GM18951 (cell line): ENCODE measurements around the gene POLRMT.
A peak's percentile ranks its signal among the peaks of the same experiment; 100 is the strongest.

ENCODE experiments used
- POLR2A ChIP-seq: IDR thresholded peaks from 4 replicates; pipeline ENCODE4 v1.6.1; 2011; ENCODE audit warnings: mild to moderate bottlenecking; ENCODE audit not compliant: insufficient read length, insufficient read depth; ENCODE audit errors: extremely low read depth
- in situ Hi-C: fragments of 300-500 bp; cut with MboI; formaldehyde crosslinking; loops from one replicate; pipeline ENCODE4 v1.12.0; 2022; ENCODE audit warnings: low sequenced_read_pairs, mixed read lengths, inconsistent platforms; ENCODE audit not compliant: unreplicated experiment

Gene POLRMT

GRCh38 chr19:580274-580835 lies 53.0 kb downstream of the POLRMT start:
- no peak for TF ChIP-seq POLR2A
- in situ Hi-C loops: loop anchor here (25.0 kb wide), 1 partner anchor 157 kb away; no protein-coding TSS in a partner anchor

- no peak for TF ChIP-seq POLR2A
- in situ Hi-C loops: loop anchor here (25.0 kb wide), 1 partner anchor 158 kb away; no protein-coding TSS in a partner anchor
Observed at GRCh38 chr19:579842-580155, 53.5 kb downstream of the POLRMT start.

- in situ Hi-C loops: loop anchor here (25.0 kb wide), 1 partner anchor 158 kb away; no protein-coding TSS in a partner anchor
- TF ChIP-seq POLR2A: no peak
Observed at GRCh38 chr19:579111-579841, 54.1 kb downstream of the POLRMT start.

GRCh38 chr19:577439-578392 lies 55.6 kb downstream of the POLRMT start:
- no peak for TF ChIP-seq POLR2A
- in situ Hi-C loops: loop anchor here (25.0 kb wide), 1 partner anchor 160 kb away; no protein-coding TSS in a partner anchor

- in situ Hi-C loops: loop anchor here (25.0 kb wide), 1 partner anchor 160 kb away; no protein-coding TSS in a partner anchor
Observed at GRCh38 chr19:576768-577438, 56.4 kb downstream of the POLRMT start.

GRCh38 chr19:575527-576506 lies 57.5 kb downstream of the POLRMT start:
- no peak for TF ChIP-seq POLR2A
- in situ Hi-C loops: loop anchor here (25.0 kb wide), 1 partner anchor 161 kb away; no protein-coding TSS in a partner anchor

More at GRCh38 chr19:576768-577438, 56.4 kb downstream of the POLRMT start:
- TF ChIP-seq POLR2A: no peak

- TF ChIP-seq POLR2A: no peak
- in situ Hi-C loops: loop anchor here (25.0 kb wide), 1 partner anchor 162 kb away; no protein-coding TSS in a partner anchor
Observed at GRCh38 chr19:574658-575526, 58.4 kb downstream of the POLRMT start.

- no peak for TF ChIP-seq POLR2A
- in situ Hi-C loops: no loop called here
Observed at GRCh38 chr19:573519-573825, 59.9 kb downstream of the POLRMT start.

- TF ChIP-seq POLR2A: no peak
- in situ Hi-C loops: no loop called here
Observed at GRCh38 chr19:572743-573518, 60.4 kb downstream of the POLRMT start.

GRCh38 chr19:572140-572742 lies 61.1 kb downstream of the POLRMT start, which contains the start of gene BSG:
BSG (plus strand) TSS chr19:572596; CDS start chr19:572635, 39 bp downstream.
- peak; percentile 99 for TF ChIP-seq POLR2A
- in situ Hi-C loops: no loop called here

- no peak for TF ChIP-seq POLR2A
Observed at GRCh38 chr19:571566-571974, 61.8 kb downstream of the POLRMT start.

More at GRCh38 chr19:571566-571974, 61.8 kb downstream of the POLRMT start:
- in situ Hi-C loops: no loop called here
